GM19438 (cell line): Measurements from ENCODE around the gene CTXN2.

Experiments
- ATAC-seq: cut with Tn5 transposase; IDR thresholded peaks from one replicate; pipeline ENCODE4 v1.9.1; 2021; ENCODE audit warnings: low read depth; ENCODE audit not compliant: unreplicated experiment

The CTXN2 gene

DNA sequence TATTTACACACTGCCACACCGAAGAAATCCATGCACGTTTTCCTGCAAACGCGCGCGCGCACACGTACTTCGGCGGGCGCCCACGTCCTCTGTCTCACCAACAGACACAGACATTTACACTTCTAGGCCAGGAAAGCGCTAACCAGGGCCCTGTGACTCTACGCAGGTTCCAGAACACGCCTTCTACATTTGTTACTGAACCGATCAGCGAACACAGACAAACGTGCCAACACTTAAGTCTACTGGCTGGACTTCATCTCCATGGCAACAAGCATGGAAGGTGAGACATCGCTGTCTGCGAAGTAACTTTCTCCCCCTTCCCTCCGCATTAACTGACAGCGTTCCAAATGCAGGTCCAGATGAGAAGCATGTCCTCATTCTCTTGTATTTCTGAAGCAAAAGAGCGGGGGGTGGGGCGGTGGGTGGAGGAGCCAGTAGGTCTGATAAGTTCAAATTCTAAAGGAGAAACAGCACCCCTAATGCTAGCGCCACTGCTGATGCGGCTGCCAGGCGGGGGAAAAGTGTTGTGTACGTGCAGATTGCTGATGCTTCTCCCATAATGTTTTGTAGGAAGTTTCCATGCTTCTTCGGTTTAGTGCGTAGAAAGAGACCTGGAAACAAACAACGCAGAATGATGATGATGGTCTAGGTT is at the start of gene CTXN2:
Gene CTXN2, plus strand, starts transcription at position 92 of the 652 bp plus-strand sequence. CDS start 9,636 bp downstream, outside the sequence.
- ATAC-seq: no peak

DNA sequence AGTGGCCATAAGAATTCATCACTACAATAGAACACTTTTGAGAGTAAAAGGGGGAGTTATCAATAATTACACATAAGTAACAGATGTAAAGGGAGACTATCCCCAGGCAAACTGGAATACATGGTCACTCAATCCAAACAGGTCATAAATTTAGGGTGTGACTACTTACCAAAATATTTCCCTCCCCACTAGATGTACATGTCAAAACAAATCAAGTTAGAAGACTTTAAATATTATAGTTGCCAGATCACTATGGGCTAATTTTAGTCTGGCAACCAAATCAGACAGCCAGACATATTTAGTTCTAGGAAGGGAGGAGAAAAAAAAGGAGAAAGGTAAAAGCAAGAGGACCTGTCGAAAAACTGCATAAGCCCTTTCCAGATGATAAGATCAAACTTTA is 47.6 kb upstream of the CTXN2 start:
- no peak for ATAC-seq

DNA sequence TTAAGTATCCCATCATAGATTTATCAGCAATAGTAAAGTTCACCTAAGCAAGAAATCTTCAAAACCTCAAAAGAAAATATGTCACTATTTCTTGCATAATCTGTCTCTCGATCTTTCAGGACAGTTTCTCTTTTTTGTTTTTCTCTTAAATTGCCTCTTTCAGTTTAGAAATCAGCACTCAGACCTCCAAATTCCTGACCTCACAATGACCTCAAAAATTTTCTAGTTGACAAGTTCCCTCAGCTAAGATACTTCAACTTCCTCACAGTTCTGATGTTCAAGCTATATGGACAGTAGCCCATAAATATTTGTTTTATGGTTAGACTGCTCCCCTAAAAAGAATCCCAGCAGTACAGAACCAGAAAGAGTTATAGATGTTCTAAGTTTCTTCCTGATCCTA is 46.6 kb upstream of the CTXN2 start:
- peak; percentile 82 for ATAC-seq

DNA sequence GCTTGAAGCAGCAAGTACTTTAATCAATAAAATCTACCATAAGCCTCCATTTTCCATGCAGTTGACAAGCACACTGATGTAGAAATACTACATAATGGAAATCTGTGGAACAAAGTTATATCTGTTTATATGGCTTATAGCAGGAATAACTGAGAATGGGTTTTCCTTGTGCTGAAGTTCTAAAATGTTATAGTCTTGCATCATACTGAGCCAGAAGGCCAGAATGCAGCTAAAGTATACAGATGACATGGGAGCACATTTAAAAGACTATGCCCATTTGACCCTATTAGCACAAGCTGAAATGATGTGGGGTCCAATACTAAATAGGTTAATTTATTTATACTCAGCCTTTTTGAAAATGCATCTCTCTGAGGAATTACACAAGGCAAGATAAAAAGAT is 45.5 kb upstream of the CTXN2 start:
- ATAC-seq: no peak

DNA sequence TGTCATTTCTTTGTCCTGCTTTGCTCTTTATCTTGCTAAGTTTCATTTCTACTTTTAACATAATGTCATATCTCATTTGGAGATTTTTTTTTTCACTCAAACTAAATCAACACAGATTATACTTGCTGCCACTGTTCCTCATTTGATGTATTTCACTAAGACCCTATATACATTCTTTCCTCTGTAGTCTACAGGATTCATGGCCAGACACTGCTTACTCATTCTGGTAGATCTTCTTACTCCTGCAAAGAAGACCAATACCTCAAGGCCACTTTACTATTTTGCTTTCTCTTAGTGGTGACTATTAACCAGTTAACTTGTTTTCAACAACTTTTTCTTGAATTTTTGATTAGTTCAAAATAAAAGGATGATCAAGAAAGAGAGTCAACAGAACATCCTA is 44.1 kb upstream of the CTXN2 start:
- no peak for ATAC-seq

DNA sequence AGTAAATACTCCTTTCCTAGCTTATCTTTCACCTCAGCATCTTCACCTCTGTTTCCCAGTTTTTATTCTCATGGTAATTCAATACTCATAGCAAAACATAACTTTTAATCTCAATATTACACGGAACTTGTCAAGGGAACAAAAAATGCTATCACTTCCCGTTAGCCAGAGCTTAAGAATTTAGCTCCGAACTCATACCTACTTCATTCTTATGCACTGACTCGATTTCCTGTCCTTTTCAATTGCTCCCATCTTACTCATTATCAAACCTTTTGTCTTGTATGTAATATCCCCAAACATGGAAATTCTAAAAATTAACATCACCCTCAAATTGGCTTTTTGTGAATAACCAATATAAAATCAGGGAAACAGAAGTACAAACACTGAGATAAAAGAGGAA is 41.6 kb upstream of the CTXN2 start:
- no peak for ATAC-seq

DNA sequence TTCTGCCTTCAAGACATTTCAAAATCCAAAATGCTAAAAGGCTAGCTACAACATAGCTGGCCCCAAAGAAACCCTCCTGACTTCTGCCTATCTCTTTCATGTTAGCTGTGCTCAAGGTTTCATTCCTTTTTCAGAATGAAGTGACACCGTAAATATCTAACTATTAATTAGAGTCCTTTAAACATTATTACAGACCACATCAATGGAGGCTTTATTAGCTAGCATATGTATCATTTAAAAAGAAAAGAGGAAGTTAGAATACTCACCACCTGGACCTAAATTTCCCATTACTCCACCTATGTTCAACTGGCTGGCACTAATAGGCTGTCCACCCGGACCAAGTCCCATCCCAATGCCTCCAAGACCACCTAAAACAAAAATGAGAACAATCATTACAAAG is 37.9 kb upstream of the CTXN2 start:
- no peak for ATAC-seq

DNA sequence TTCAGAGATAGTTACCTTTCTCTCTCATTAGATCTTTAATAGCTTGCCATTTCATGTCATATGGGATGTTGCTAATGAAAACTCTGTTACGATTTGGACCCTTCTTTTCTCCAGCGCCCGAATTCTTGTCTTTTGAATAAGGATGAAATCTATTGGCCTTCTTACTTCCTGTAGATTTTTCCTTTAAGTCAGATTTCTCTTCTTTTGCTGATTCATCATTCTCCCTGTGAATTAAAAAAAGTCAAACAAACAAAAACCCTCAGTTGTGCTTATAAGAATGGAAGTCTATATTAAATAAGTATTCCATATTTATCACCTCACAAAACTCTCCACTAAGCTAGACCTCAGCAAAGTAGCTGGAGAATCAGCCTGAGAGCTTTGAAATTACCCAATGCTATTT is 22.8 kb upstream of the CTXN2 start:
- no peak for ATAC-seq

DNA sequence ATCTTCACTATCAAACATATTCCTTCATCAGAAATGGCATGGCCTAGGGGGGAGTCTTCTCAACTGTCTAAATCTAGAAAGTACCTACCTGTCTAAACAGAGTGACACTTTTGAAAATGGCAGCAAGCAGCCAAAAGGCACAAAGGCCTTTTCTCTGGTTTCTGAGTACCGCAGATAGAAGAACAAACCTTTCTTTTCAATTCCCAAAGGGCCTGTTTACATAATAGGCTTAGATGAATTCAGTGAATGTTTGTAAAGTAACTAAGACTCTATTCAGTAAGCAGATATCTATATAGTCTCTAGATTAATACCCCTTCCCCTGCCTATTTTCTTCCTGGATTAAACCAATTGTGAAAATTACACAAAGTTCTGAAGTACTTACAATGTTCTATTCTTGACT is 20.5 kb upstream of the CTXN2 start:
- ATAC-seq: no peak

DNA sequence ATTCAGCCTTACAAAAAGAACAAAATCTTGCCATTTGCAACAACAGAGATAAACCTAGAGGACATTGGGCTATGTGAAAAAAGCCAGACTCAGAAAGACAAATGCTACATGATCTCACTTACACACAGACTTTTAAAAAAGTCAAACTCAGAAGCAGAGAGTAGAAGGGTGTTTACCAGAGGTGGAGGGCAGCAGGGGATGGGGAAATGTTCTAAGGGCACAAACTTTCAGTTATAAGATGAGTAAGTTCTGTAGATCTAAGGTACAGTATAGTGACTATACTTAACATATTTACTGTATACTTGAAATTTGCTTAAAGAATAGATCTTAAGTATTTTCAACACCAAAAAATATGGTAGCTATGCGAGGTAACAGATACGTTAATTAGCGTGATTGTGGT is 16.3 kb upstream of the CTXN2 start:
- no peak for ATAC-seq

DNA sequence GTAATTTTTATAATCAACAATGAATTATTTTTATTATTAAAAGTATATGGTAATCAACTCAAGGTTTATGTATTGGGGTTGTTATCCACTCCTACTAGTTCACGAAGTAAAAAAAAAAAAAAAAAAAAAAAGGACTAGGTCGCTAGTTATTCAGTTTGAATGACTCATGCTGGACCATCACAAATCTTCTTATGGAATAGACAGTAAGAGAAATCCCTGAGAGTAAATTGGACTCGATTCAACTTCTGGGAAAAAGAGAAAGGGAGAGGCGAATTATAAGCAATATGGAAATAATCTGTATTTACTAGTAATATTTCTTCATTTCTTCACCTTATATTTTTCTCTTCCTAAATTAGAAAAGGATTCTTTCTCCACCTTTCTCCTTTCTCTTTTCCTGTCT is 15.4 kb upstream of the CTXN2 start:
- no peak for ATAC-seq

DNA sequence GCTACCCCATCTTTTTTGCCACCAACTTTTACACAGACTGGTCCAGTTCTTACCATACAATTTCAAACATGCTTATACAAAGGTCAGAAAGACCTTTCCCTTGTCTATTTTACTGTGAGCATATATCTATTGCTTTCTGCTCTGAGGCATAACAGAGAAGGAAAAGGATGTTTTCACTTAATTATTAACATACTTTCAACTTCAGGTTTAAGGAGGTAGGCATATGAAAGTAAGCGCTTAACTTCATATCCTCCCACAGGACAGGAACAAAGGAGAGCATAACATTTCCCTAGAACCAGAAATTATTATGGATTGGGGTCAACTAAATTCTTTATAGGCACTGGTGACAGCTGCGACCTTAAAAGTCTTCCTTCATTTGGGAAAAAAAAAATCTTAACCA is 14.5 kb upstream of the CTXN2 start:
- ATAC-seq: no peak

DNA sequence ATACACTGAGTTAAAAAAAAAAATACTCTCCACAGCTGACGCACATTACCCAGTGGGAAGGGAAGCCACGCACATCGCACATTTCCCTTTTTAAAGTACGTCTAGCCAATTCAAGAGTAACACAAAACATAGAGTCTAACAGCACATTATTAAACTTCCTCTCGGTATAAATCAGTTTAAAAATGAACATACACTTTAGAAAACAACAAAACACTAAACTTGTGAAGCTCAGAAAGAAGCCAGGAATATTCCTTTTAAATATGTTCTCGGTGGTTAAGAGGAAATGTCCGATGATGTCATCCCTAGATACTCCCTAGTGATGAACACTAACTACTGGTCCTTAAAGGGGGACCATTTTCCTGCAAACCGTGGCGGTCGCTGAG is 14.1 kb upstream of the CTXN2 start:
- peak; percentile 58 for ATAC-seq

DNA sequence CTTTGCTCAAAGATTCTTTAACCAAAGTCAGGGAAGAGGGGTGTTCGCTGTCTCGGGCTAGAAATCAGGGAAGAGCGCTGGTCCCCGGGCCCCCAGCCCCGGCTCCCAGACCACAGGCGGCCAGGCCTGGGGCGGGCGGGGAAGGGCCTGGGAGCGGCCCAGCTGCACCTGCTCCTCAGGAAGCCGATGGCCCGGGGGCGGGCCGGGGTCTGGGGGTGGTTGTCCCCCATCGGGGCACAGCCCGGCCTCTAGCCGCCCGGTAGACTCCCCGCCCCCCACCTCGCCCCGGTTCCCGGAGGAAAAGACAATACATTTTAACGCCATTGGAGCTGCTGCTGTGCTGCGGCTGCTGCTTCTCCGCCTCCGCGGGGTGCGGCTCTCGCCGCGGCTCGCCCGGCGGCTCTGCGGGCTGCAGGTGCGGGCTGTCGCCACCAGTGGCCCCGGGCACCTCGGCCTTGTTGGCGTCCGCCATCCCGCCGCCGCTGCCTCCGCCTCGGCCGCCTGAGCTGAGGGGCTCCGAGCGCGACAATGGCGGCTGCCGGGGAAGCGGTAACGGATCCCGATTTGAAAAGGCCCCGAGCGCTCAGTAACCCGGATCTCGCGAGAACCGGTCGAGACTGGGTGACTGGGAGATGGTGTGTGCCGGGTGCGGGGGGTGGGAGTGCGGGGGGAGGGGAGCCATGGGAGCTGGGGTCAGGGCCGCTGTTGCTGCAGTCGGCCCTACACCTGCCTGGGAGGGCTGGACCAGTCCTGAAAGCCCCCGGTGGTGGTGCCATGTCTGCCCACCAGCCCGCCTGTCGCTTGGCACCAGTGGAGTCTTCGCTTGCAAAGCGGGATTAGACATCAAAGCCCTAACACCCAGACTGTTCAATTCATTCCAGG is 13.5 kb upstream of the CTXN2 start, which contains the start of gene MYEF2:
Gene MYEF2, minus strand, starts transcription at position 530 of the 882 bp plus-strand sequence. Its CDS starts 58 bp downstream, at position 472.
- peak; percentile 73 for ATAC-seq

DNA sequence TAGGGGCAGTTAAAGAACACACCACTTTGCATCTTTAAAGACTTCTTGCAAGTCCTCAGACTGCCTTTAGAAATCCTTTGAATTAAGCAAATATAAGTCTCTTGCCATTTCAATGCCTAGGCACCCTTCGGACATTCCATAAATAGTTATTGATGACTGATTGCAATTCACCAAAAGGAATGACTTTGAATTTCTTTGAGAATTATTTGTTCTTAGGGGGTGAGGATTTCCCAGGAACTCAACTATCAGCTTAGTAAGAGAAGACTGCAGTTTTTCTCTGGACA is 12.9 kb upstream of the CTXN2 start:
- ATAC-seq: no peak

DNA sequence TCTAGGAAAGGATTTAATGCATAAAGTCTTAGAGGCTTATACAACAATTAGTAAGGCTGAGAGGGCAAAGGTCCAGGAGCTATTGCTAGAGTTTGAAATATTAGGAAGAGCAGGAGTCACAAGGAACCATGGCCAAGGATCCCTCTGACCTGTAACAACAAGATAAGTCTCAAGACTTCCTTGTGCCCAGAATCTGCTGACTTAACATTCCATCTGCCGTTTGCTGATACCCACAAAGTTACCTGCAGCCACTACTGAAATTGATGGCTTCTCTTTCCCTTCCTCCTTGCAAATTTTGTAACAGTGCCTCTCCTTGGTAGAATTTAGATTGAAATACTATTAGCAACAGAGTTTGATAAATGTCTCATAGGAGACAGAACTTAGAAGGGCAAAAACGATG is 8.7 kb upstream of the CTXN2 start:
- no peak for ATAC-seq

DNA sequence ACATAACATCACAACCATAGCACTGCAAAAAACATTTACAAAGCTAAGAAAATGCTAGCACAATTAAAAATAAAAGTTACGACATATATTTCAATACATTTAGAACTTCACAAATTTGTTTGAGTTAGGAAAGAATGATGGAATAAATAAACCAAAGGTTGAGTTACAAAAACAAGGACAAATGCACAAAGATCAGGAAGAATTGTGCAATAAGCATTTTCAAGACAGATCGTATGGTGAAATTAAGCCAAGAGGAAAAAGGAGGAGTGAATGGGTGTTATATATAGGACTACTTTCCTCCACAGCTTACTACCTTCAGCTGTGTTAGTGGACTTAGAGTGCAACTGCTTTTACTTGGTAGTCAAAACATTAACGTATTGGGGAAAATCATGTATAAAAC is 5.9 kb upstream of the CTXN2 start:
- ATAC-seq: no peak

DNA sequence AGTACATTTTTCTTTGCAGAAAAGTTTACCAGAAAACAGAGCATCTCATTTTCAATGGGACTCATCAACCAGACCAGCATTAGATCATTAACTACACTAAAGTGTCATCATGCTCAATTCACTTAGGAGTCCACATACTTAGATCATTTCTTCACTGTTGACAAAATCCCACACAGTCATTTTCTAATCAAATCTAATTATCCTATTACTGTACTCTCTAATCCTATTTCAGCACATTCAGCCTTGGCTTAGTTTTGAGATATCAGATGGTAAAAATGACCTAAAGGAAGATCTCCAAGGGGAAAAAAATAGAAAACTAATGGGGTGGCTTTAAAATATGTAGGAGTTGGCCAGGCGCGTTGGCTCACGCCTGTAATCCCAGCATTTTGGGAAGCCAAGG is 5.2 kb upstream of the CTXN2 start:
- ATAC-seq: no peak

DNA sequence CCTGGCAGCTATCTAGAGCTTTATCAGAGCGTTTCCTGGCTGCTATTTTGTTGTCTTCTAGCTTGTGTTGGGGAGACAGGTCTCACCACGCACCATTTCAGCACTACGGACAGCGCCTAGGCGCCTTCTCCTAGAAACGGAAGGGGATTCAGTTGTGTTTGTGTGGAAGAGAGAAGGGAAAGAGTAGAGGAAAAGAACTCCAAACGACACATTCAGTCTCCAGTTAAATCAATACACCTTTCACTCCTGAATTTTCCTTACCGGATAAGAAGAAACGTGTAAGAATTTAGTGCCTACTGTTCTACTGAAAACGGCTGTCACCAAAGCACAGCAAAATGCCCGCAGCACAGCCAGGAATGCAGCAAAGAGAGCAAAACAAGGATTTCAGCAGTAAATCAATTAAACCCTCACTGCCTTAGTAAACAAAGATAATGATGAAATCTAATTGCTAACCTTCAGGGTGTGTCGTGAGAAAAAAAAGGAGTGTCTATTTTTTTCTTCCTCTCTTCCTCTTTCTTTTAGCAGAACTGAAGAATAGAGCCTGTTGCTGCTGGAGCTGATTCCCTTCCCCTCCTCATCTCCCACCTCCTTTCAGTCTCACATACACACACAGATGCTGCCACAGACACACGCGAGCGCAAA is 412 bp upstream of the CTXN2 start:
- no peak for ATAC-seq

DNA sequence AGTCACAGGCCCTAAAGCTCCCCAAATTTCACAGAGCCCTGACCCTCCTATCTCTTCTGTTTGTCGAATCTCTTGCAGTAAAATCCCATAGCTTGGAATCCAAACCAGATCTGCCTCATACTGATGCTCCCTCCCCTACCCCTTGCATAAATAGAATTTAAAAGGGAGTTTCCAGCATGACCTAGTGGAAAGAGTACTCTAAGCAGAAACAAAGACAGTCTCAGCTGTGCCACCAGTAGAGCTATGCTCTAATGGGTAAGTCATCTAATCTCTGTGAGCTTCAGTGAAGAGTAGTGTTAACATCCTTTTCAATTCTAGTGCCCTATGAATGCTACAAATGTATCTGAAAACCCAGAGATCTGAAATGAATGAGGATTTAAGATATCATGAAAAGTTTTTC is 10.6 kb downstream of the CTXN2 start:
- no peak for ATAC-seq

DNA sequence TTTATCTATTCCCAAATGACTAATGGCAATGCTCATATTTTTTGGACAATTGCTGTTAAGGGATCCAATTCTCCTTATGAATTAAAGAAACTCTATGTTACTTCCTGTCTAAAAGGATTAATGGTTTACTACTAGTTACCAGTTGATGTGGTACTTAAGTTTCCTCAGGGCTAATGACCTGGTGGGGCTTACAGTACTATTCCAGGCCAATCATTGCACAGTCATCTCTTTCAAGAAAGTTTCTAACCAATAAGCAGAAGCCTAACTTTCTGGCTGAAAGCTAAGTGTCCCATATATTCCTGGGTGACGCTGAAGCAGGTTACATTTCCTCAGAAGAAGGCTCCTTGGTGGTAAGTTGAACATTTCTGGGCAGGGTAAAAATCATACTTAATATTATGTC is 14.5 kb downstream of the CTXN2 start, which contains the start of gene SLC12A1:
Gene SLC12A1, plus strand, starts transcription at position 322 of the 400 bp plus-strand sequence. CDS start 1,418 bp downstream, outside the sequence.
- ATAC-seq: no peak

DNA sequence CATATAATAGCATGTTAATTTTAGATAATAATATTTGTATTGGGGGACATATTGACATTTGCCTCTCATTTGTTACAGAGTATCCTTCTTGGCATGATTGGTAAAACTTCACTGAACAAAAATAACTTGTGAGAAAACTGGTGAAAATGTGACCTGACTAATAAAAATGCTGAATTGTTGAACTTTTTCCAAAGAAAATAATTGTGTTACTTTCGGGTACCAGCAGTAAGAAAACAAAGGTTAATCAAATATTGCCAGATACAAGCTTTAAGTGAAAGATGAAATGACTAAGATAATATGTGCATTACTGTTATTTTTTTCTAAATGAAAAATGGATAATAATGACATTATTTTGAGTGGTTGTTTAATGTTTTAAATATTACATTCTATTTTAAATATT is 29.8 kb downstream of the CTXN2 start:
- ATAC-seq: no peak
